H9 (cell line): ENCODE results near the gene SMIM41. TPM values are rescaled to one million over a fixed set of nuclear protein-coding genes. Genes with fewer than 3 reads are reported as not detected.

Experiments
- DNase-seq: peaks from one replicate; pipeline ENCODE4 v3.0.0-alpha.2; 2017
- H2AFZ ChIP-seq: one replicate; pipeline ENCODE4 v1.6.1; 2013; ENCODE audit warnings: mild to moderate bottlenecking, low read length, control low read depth, moderate library complexity
- H2AK5ac ChIP-seq: 2 replicates; pipeline ENCODE4 v1.6.1; 2013; ENCODE audit warnings: low read length, control low read depth, mixed read lengths; ENCODE audit not compliant: insufficient read length
- H2BK120ac ChIP-seq: one replicate; pipeline ENCODE4 v1.6.1; 2013; ENCODE audit warnings: low read depth, mild to moderate bottlenecking, low read length, control low read depth, inconsistent platforms; ENCODE audit not compliant: poor library complexity, severe bottlenecking
- H2BK12ac ChIP-seq: 2 replicates; pipeline ENCODE4 v1.6.1; 2013; ENCODE audit warnings: low read length, control low read depth, mixed read lengths, low read depth; ENCODE audit not compliant: insufficient read length
- H2BK15ac ChIP-seq: 2 replicates; pipeline ENCODE4 v1.6.1; 2013; ENCODE audit warnings: low read depth, low read length, control low read depth
- H2BK20ac ChIP-seq: one replicate; pipeline ENCODE4 v1.6.1; 2013; ENCODE audit warnings: low read depth, mild to moderate bottlenecking, low read length, control low read depth, inconsistent platforms; ENCODE audit not compliant: poor library complexity, severe bottlenecking
- H2BK5ac ChIP-seq: 2 replicates; pipeline ENCODE4 v1.6.1; 2013; ENCODE audit warnings: low read length, control low read depth, mixed read lengths; ENCODE audit not compliant: insufficient read length
- H3K14ac ChIP-seq: 2 replicates; pipeline ENCODE4 v1.6.1; 2013; ENCODE audit warnings: low read length, control low read depth; ENCODE audit not compliant: insufficient read depth
- H3K18ac ChIP-seq: 2 replicates; pipeline ENCODE4 v1.6.1; 2013; ENCODE audit warnings: low read depth, mild to moderate bottlenecking, mixed read lengths, low read length, control low read depth; ENCODE audit not compliant: insufficient read length
- H3K23ac ChIP-seq: 2 replicates; pipeline ENCODE4 v1.6.1; 2013; ENCODE audit warnings: low read length, control low read depth, mixed read lengths, low read depth; ENCODE audit not compliant: insufficient read length
- H3K23me2 ChIP-seq: 2 replicates; pipeline ENCODE4 v1.6.1; 2013; ENCODE audit warnings: low read depth, mild to moderate bottlenecking, mixed read lengths, low read length, control low read depth; ENCODE audit not compliant: insufficient read length, poor library complexity, severe bottlenecking
- H3K27ac ChIP-seq: 2 replicates; pipeline ENCODE4 v1.5.1; 2013; ENCODE audit warnings: low read length, control low read depth, mixed read lengths, low read depth; ENCODE audit not compliant: insufficient read length
- H3K27me3 ChIP-seq: 2 replicates; pipeline ENCODE4 v1.6.1; 2013; ENCODE audit warnings: low read length, control low read depth, inconsistent platforms; ENCODE audit not compliant: insufficient read depth
- H3K4ac ChIP-seq: 2 replicates; pipeline ENCODE4 v1.6.1; 2013; ENCODE audit warnings: low read depth, mild to moderate bottlenecking, control low read depth, inconsistent platforms, low read length, moderate library complexity
- H3K4me1 ChIP-seq: 2 replicates; pipeline ENCODE4 v1.6.1; 2013; ENCODE audit warnings: low read length, control low read depth, inconsistent platforms; ENCODE audit not compliant: insufficient read depth
- H3K4me2 ChIP-seq: 2 replicates; pipeline ENCODE4 v1.6.1; 2013; ENCODE audit warnings: low read length, control low read depth, mixed read lengths; ENCODE audit not compliant: insufficient read length, insufficient read depth
- H3K56ac ChIP-seq: 2 replicates; pipeline ENCODE4 v1.6.1; 2013; ENCODE audit warnings: low read depth, mild to moderate bottlenecking, mixed read lengths, low read length, control low read depth; ENCODE audit not compliant: insufficient read length
- H3K79me1 ChIP-seq: 2 replicates; pipeline ENCODE4 v1.6.1; 2013; ENCODE audit warnings: low read depth, mild to moderate bottlenecking, moderate library complexity, low read length, control low read depth, inconsistent platforms; ENCODE audit not compliant: insufficient read depth, poor library complexity, severe bottlenecking
- H3K79me2 ChIP-seq: 2 replicates; pipeline ENCODE4 v1.6.1; 2013; ENCODE audit warnings: low read length, control low read depth, inconsistent platforms; ENCODE audit not compliant: insufficient read depth
- H3K9ac ChIP-seq: 2 replicates; pipeline ENCODE4 v1.6.1; 2013; ENCODE audit warnings: low read length, control low read depth, mixed read lengths; ENCODE audit not compliant: insufficient read length; ENCODE audit errors: extremely low read depth
- H3K9me3 ChIP-seq: one replicate; pipeline ENCODE4 v1.6.1; 2013; ENCODE audit warnings: low read depth, low read length, inconsistent platforms; ENCODE audit not compliant: control insufficient read depth
- H3T11ph ChIP-seq: one replicate; pipeline ENCODE4 v1.6.1; 2013; ENCODE audit warnings: mild to moderate bottlenecking, low read length, control low read depth, inconsistent platforms
- H4K20me1 ChIP-seq: one replicate; pipeline ENCODE4 v1.6.1; 2013; ENCODE audit not compliant: control insufficient read depth, insufficient read length, insufficient read depth
- H4K5ac ChIP-seq: 2 replicates; pipeline ENCODE4 v1.6.1; 2013; ENCODE audit warnings: low read depth, mild to moderate bottlenecking, mixed read lengths, low read length, control low read depth; ENCODE audit not compliant: insufficient read length
- H4K8ac ChIP-seq: replicated peaks from 2 replicates; pipeline ENCODE4 v1.6.1; 2013; ENCODE audit warnings: low read length, control low read depth, mixed read lengths, low read depth; ENCODE audit not compliant: insufficient read length
- H4K91ac ChIP-seq: 2 replicates; pipeline ENCODE4 v1.6.1; 2013; ENCODE audit warnings: low read depth, mild to moderate bottlenecking, moderate library complexity, mixed read lengths, low read length, control low read depth; ENCODE audit not compliant: insufficient read length
- H3K27ac Mint-ChIP-seq, 3 experiments: 2 replicates in 2 of 3; 3 replicates in 1 of 3; pipeline ENCODE4 v1.8.0; 2020 to 2021; ENCODE audit warnings: mixed read lengths in 3 of 3, mild to moderate bottlenecking in 1 of 3, moderate library complexity in 1 of 3
- H3K27me3 Mint-ChIP-seq: 2 replicates; pipeline ENCODE4 v1.8.0; 2021; ENCODE audit warnings: low read depth, mild to moderate bottlenecking, moderate library complexity, mixed read lengths
- H3K36me3 Mint-ChIP-seq, 3 experiments: 2 replicates in 2 of 3; 3 replicates in 1 of 3; pipeline ENCODE4 v1.8.0; 2020 to 2021; ENCODE audit warnings: low read depth in 3 of 3, mixed read lengths in 3 of 3; ENCODE audit not compliant: insufficient read depth in 1 of 3
- H3K4me1 Mint-ChIP-seq, 2 experiments: 2 replicates each; pipeline ENCODE4 v1.8.0; 2020; ENCODE audit warnings: mixed read lengths in 2 of 2
- H3K4me3 Mint-ChIP-seq, 2 experiments: 2 replicates in 1 of 2; 3 replicates in 1 of 2; pipeline ENCODE4 v1.8.0; 2020 to 2021; ENCODE audit warnings: mild to moderate bottlenecking in 2 of 2, mixed read lengths in 2 of 2, moderate library complexity in 1 of 2
- H3K9me3 Mint-ChIP-seq, 2 experiments: 2 replicates in 1 of 2; 3 replicates in 1 of 2; pipeline ENCODE4 v1.8.0; 2020; ENCODE audit warnings: mild to moderate bottlenecking in 2 of 2, mixed read lengths in 2 of 2, moderate library complexity in 1 of 2
- WGBS: extraction: QIAGEN DNeasy Blood & Tissue Kit; methylation state at CpG from one replicate; pipeline ENCODE4 v1.1.7; 2013; ENCODE audit warnings: missing lambda C conversion rate, low lambda C conversion rate, mixed read lengths; ENCODE audit not compliant: insufficient read length; ENCODE audit errors: extremely low coverage; 5-methylcytosine and 5-hydroxymethylcytosine counted together
- total RNA-seq: library from RNA; stranded (reverse); gene quantifications from 2 replicates; pipeline ENCODE4 v1.2.1, GENCODE V29; 2021
- TF ChIP-seq, protein P1 (sequence below): fragments of 200-600 bp; sonication (generic); conservative IDR thresholded peaks from 3 replicates; pipeline ENCODE4 v1.8.0; 2021; ENCODE audit warnings: antibody characterized with exemption, mild to moderate bottlenecking

SMIM41 gene
- total RNA-seq, 1 experiment from 2014 or later, result not detected

DNA sequence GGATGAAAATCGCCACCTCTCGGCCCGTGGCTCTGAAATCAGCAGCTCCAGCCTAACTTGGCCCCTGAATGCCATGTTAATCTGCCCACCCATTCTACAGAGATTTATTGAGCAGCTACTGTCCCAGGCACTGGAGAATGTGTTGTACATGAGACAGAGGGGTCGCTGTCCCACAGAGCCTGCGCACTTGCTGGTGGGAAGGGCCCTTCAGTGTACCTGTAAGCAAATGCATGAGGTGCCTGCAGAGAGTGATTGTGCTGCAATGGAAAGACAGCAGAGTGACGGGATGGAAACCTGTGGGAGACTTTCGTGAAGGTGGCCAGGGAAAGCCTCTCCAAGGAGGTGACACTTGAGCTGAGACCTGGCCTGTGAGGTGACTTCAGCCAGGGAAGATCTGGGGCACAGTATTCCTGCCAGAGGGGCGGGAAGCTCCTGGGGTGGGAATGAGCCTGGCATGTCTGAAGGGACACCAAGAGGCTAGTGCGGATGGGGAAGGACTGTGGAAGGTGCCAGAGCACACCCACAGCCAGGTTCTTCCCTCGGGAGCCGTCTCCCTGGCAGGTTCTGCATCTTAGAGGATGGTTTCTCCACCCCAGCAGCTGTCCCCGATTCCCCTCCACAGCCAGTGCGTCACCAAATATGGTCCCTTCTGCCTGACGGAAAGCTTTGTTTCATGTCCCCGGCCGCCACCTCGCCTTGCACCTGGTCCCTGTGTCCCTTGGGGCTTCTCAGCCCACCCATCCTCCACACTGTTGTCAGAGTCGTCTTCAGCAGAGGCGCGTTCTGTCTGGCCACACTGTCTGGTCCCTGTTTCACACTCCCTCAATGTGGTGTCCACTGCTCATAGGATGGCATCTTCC is 8.7 kb downstream of the SMIM41 start:
- peak overlapping the region in 1 of 3 experiments; percentile 59; a peak in 2 of 7 replicates for H3K27ac Mint-ChIP-seq

More for the DNA sequence above, 8.7 kb downstream of the SMIM41 start:
- H3K14ac ChIP-seq, result no peak overlapping the region; the same call in 1 of the 2 replicates
- no peaks in the 10 kb centered on the region; the same call in 1 of the 2 replicates for H3K4me1 ChIP-seq
- H4K20me1 ChIP-seq, result no peaks in the 10 kb centered on the region
- no peak overlapping the region for H2BK120ac ChIP-seq
- H3K23me2 ChIP-seq, result no peaks in the 10 kb centered on the region
- H4K8ac ChIP-seq, result no peak overlapping the region
- H2BK20ac ChIP-seq, result no peak overlapping the region
- DNase-seq, result no peak
- no peak overlapping the region for H3T11ph ChIP-seq
- H3K4me1 Mint-ChIP-seq, result peaks cover 17 to 25% of the 10 kb centered on the region in 2 experiments
- no peak overlapping the region for H2AK5ac ChIP-seq
- H3K4ac ChIP-seq, result no peak overlapping the region
- TF ChIP-seq, protein P1, sequence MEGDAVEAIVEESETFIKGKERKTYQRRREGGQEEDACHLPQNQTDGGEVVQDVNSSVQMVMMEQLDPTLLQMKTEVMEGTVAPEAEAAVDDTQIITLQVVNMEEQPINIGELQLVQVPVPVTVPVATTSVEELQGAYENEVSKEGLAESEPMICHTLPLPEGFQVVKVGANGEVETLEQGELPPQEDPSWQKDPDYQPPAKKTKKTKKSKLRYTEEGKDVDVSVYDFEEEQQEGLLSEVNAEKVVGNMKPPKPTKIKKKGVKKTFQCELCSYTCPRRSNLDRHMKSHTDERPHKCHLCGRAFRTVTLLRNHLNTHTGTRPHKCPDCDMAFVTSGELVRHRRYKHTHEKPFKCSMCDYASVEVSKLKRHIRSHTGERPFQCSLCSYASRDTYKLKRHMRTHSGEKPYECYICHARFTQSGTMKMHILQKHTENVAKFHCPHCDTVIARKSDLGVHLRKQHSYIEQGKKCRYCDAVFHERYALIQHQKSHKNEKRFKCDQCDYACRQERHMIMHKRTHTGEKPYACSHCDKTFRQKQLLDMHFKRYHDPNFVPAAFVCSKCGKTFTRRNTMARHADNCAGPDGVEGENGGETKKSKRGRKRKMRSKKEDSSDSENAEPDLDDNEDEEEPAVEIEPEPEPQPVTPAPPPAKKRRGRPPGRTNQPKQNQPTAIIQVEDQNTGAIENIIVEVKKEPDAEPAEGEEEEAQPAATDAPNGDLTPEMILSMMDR, result no peak
- H3K27ac ChIP-seq, result no peak overlapping the region
- H3K79me2 ChIP-seq, result no peaks in the 10 kb centered on the region
- H3K56ac ChIP-seq, result no peak overlapping the region
- H3K27me3 ChIP-seq, result no peaks in the 10 kb centered on the region
- H3K36me3 Mint-ChIP-seq, result no peaks in the 10 kb centered on the region
- no peak overlapping the region for H4K5ac ChIP-seq
- no peaks in the 10 kb centered on the region for H3K9me3 ChIP-seq
- H3K9ac ChIP-seq, result no peak overlapping the region
- H2BK5ac ChIP-seq, result no peak overlapping the region
- no peak overlapping the region for H3K4me2 ChIP-seq
- H2BK15ac ChIP-seq, result no peak overlapping the region
- no peak overlapping the region for H3K4me3 Mint-ChIP-seq
- no peaks in the 10 kb centered on the region for H3K79me1 ChIP-seq
- no CpG with 5 or more reads among the region's 20 CpGs for WGBS
- no peaks in the 10 kb centered on the region for H3K9me3 Mint-ChIP-seq
- no peak overlapping the region for H2AFZ ChIP-seq
- H4K91ac ChIP-seq, result no peak overlapping the region
- H3K23ac ChIP-seq, result no peak overlapping the region
- H3K27me3 Mint-ChIP-seq, result peaks cover 20% of the 10 kb centered on the region
- H3K18ac ChIP-seq, result no peak overlapping the region
- no peak overlapping the region for H2BK12ac ChIP-seq
